ENCODE measurements around the gene IMMP2L.

DNA sequence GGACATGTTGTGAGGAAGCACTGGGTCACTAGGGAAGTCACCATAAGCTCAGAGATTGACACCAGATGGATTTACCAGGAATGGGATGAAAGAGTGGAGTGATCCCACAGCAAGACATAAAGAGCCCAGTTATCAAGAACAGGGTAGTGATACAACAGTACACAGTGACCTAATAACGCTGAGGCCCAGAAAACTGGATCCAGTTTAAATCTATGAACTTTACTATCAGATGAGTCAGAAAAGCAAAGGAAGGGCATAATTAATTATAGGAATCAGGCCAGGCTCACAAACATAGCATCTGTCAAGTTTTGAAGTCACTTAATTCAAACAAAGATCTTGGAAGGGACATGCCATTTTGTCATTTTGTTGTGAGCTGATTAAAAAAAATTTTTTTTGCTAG, 397.9 kb downstream of the IMMP2L start:
- TF ChIP-seq EZH2 (IDR thresholded peaks at IDR 0.05; ENCODE audit: insufficient read depth, poor library complexity, severe bottlenecking) (no peak), EZH2phosphoT487 (IDR thresholded peaks at IDR 0.05; ENCODE audit: insufficient read depth, low read depth) (no peak)

All from GM23248 (cell line).